Large intestine (tissue), 3 donors: ENCODE measurements around the gene RBM47. TPM values are rescaled to one million over a fixed set of nuclear protein-coding genes. Genes with fewer than 3 reads are reported as not detected.
A peak's percentile ranks its signal among the peaks of the same experiment; 100 is the strongest.
"Not testable (repeated sequence)": the region's sequence is repeated elsewhere in the genome, so short reads cannot be mapped to it uniquely, and the experiment has no call there.

Experiments
- DNase-seq, 2 donors: peaks; one replicate each; pipeline versions ENCODE4 v3.0.0 to v3.0.0-alpha.2; 2013
- H3K27ac ChIP-seq: one replicate; pipeline ENCODE4 v1.5.1; 2013; ENCODE audit warnings: low read length
- H3K27me3 ChIP-seq: 2 replicates; pipeline ENCODE4 v1.6.1; 2013; ENCODE audit warnings: low read length; ENCODE audit not compliant: control insufficient read depth, insufficient read depth
- H3K36me3 ChIP-seq: 2 replicates; pipeline ENCODE4 v1.6.1; 2013; ENCODE audit warnings: low read length; ENCODE audit not compliant: control insufficient read depth, insufficient read depth
- H3K4me1 ChIP-seq: one replicate; pipeline ENCODE4 v1.6.1; 2013; ENCODE audit warnings: low read length; ENCODE audit not compliant: control insufficient read depth, insufficient read depth
- H3K4me3 ChIP-seq: one replicate; pipeline ENCODE4 v1.5.1; 2013; ENCODE audit warnings: low read length
- H3K9me3 ChIP-seq: one replicate; pipeline ENCODE4 v1.6.1; 2013; ENCODE audit warnings: mild to moderate bottlenecking, low read depth, low read length, moderate library complexity; ENCODE audit not compliant: control insufficient read depth
- WGBS: methylation state at CpG from one replicate; pipeline ENCODE4 v1.1.5; 2013; ENCODE audit warnings: low lambda C conversion rate; ENCODE audit not compliant: insufficient coverage; 5-methylcytosine and 5-hydroxymethylcytosine counted together
- polyA plus RNA-seq: library from polyadenylated mRNA; unstranded; fragments of 120-200 nt; gene quantifications from one replicate; pipeline ENCODE4 v1.2.1, GENCODE V29; 2013

Gene RBM47
- polyA plus RNA-seq, 1 donor, result 98.4 TPM

DNA sequence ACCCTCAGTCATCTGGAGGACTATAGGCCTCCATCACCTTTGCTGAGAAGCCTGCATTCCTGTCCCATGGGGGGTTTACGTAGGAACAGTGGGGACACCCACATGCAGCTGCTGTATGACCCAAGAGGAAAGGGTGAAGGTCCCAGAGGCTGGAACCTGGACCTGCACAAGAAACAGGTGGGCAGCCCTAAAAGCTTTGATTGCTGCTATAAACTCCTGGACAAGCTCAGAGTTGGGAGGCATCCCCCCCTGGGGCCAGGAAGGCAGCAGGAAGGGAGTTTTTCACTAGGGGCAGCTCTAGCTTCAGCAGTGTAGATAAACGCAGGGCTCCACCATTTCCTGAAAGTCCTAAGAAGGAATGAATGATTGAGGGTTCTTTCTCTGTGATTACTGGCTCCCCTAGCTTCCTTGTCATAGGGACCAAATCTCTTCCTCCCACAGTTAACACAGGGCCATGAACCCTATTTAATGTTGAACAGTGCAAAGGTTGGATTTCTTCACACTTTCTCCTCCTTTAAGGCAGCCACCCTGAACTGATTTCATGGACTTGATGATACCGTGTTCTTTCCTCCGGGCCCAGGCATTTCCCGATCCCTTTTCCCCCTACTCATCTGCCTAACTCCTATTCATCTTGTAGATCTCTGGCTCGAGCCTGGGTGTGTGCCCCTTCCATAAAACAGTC is 210.3 kb downstream of the RBM47 start:
- Histone ChIP-seq H3K27ac (peak overlapping the region; percentile 89), H3K36me3 (peaks cover 7% of the 10 kb centered on the region), H3K27me3 (no peaks in the 10 kb centered on the region), H3K4me3 (no peak overlapping the region), H3K4me1 (peaks cover 41% of the 10 kb centered on the region), H3K9me3 (no peaks in the 10 kb centered on the region)
- peak; percentile 85 to 95 for DNase-seq
- 34% methylated on average over 2 of the region's 6 CpGs for WGBS

DNA sequence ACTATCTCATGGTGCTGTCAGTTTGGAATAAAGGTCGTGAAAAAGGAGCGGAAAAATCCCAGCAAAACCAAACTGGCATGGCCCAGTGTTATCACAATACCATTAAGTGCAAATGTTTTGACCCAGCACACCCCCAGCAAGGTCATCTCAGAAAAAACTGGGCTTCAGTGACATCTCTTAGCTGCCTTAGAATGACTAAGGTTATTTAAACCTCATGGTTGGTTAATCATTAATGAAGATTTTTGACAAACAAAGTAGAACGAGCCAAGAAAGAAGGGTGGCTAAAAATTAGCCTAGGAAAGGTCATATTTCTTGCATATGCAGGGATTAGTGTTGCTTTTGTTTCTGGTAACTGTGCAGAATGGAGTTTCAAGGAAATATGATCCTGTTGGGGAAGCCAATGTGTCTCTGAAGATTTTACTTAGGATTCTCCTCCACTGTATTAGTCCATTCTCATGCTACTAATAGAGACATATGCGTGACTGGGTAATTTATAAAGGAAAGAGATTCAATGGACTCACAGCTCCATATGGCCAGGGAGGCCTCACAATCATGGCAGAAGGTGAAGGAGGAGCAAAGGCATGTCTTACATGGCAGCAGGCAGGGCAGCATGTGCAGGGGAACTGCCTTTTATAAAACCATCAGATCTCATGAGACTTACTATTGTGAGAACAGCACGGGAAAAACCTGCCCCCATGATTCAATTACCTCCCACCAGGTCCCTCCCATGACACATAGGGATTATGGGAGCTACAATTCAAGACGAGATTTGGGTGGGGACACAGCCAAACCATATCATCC is 211.0 kb downstream of the RBM47 start:
- H3K27ac ChIP-seq, result peak overlapping the region; percentile 89
- peak; percentile 61 to 86 for DNase-seq

GRCh38 chr4:40417941-40418340 is 211.7 kb downstream of the RBM47 start:
- Histone ChIP-seq H3K27me3 (no peaks in the 10 kb centered on the region), H3K4me3 (no peak overlapping the region), H3K27ac (peak overlapping the region; percentile 89), H3K36me3 (peaks cover 6% of the 10 kb centered on the region), H3K4me1 (peaks cover 41% of the 10 kb centered on the region), H3K9me3 (no peaks in the 10 kb centered on the region)
- WGBS, result no CpG with 5 or more reads among the region's 5 CpGs
- no peak for DNase-seq

More for the DNA sequence above, 211.0 kb downstream of the RBM47 start:
- Histone ChIP-seq H3K27me3 (no peaks in the 10 kb centered on the region), H3K4me1 (peaks cover 41% of the 10 kb centered on the region), H3K9me3 (no peaks in the 10 kb centered on the region), H3K36me3 (peaks cover 7% of the 10 kb centered on the region), H3K4me3 (no peak overlapping the region)
- WGBS, result 50% methylated on average over 2 of the region's 6 CpGs

- H3K27me3 ChIP-seq, result no peaks in the 10 kb centered on the region
- H3K27ac ChIP-seq, result no peak overlapping the region
- H3K36me3 ChIP-seq, result no peaks in the 10 kb centered on the region
- WGBS, result 100% methylated on average over 1 of the region's 3 CpGs
- no peak overlapping the region for H3K4me3 ChIP-seq
- H3K9me3 ChIP-seq, result no peaks in the 10 kb centered on the region
- H3K4me1 ChIP-seq, result peaks cover 24% of the 10 kb centered on the region
- DNase-seq, result no peak
These were observed 215.0 kb downstream of the RBM47 start for GRCh38 chr4:40414673-40415072.

DNA sequence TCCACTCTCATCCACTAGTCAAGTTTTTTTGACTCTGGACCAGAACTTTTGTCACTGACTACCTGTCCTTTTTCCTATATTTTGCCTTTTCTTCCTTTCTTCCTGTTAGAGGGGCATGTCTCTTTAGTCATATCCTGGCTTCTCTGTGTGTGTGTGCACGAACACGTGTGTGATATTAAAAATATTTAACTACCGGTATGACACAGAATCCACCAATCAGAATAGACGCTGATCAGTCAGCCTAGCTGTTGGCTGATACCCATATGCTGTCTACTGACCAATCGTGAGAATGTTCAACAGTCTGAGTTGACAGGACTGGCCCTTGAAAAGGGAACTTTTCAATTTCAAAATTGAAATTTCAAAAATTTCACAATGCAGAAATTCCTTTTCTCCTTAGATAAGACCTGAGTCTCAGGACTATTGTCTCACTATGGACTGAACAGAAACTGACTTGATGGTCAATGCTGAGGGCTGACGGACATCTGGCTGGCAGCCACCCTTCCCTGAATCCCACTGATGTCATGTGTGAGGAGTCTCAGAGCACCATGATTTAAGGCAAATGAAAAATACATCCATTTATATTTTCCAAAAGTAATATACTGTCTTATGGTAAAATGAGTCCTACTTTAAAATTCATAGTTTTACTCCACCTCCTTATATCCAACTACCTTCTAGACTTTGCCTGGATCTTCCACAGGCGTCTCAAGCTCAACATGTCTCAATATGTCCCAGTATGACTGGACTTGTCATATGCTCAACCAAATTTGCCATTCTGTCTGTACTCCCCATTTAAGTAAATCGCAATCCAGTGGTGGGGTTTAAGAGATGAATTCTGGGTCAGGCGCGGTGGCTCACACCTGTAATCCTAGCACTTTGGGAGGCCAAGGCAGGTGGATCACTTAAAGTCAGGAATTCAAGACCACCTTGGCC is 216.5 kb downstream of the RBM47 start:
- no peak for DNase-seq
- Histone ChIP-seq H3K27me3 (no peaks in the 10 kb centered on the region), H3K27ac (no peak overlapping the region), H3K4me3 (no peak overlapping the region), H3K9me3 (no peaks in the 10 kb centered on the region), H3K4me1 (peaks cover 9% of the 10 kb centered on the region), H3K36me3 (no peaks in the 10 kb centered on the region)
- no CpG with 5 or more reads among the region's 10 CpGs for WGBS

GRCh38 chr4:40412388-40412787 is 217.3 kb downstream of the RBM47 start:
- Histone ChIP-seq H3K27ac (no peak overlapping the region), H3K36me3 (no peaks in the 10 kb centered on the region), H3K4me1 (peaks cover 2% of the 10 kb centered on the region), H3K27me3 (no peaks in the 10 kb centered on the region), H3K4me3 (no peak overlapping the region), H3K9me3 (no peaks in the 10 kb centered on the region)
- no peak for DNase-seq
- no CpG with 5 or more reads among the region's 1 CpG for WGBS

GRCh38 chr4:40409835-40410234 is 219.8 kb downstream of the RBM47 start:
- no peak for DNase-seq
- Histone ChIP-seq H3K36me3 (no peaks in the 10 kb centered on the region), H3K27me3 (no peaks in the 10 kb centered on the region), H3K27ac (no peak overlapping the region), H3K4me1 (peaks cover 13% of the 10 kb centered on the region), H3K9me3 (peaks cover 3% of the 10 kb centered on the region), H3K4me3 (no peak overlapping the region)
- WGBS, result no CpG with 5 or more reads among the region's 1 CpG

DNA sequence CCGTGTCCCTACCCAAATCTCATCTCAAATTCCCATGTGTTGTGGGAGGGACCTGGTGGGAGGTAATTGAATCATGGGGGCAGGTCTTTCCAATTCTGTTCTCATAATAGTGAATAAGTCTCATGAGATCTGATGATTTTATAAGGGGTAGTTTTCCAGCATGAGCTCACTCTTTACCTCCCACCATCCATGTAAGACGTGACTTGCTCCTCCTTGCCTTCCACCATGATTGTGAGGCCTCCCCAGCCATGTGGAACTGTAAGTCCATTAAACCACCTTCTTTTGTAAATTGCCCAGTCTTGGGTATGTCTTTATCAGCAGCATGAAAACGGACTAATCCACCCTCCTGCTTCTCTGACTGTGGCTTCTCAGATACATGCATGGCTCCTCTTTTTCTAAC is 222.2 kb downstream of the RBM47 start:
- peaks cover 35% of the 10 kb centered on the region for H3K4me1 ChIP-seq
- 100% methylated on average over 1 of the region's 3 CpGs for WGBS
- H3K27me3 ChIP-seq, H3K27ac ChIP-seq, H3K9me3 ChIP-seq, H3K36me3 ChIP-seq, DNase-seq, H3K4me3 ChIP-seq: not testable (repeated sequence)

DNA sequence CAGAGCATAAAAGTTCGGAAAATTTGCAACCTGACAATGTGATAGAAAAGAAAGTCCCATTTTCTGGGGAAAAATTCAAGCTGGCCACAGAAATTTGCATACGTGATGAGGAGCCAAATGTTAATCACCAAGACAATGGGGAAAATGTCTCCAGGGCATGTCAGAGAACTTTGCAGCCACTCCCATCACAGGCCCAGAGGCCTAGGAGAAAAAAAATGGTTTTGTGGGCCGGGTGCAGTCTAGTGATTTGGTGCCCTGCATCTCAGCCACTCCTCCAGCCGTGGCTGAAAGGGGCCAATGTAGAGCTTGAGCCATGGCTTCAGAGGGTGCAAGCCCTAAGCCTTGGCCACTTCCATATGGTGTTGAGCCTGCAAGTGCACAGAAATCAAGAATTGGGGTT is 223.3 kb downstream of the RBM47 start:
- Histone ChIP-seq H3K4me3 (no peak overlapping the region), H3K4me1 (peaks cover 39% of the 10 kb centered on the region), H3K36me3 (no peaks in the 10 kb centered on the region), H3K9me3 (peaks cover 3% of the 10 kb centered on the region), H3K27me3 (no peaks in the 10 kb centered on the region), H3K27ac (peak overlapping the region; percentile 19)
- WGBS, result 100% methylated on average over 1 of the region's 4 CpGs
- DNase-seq, result no peak

GRCh38 chr4:40405193-40405592 is 224.5 kb downstream of the RBM47 start:
- Histone ChIP-seq H3K27ac (peak overlapping the region; percentile 87), H3K27me3 (no peaks in the 10 kb centered on the region), H3K4me1 (peaks cover 39% of the 10 kb centered on the region), H3K4me3 (no peak overlapping the region), H3K9me3 (peaks cover 3% of the 10 kb centered on the region), H3K36me3 (no peaks in the 10 kb centered on the region)
- 30% methylated on average over 2 of the region's 4 CpGs for WGBS
- peak; percentile 65 to 79 for DNase-seq
